GM12865 (cell line): ENCODE data around the gene NLGN4Y.

Experiments used
- DNase-seq: peaks from one replicate; pipeline ENCODE4 v3.0.0; 2010; ENCODE audit warnings: low read depth
- H3K4me3 ChIP-seq: 2 replicates; pipeline ENCODE4 v1.5.1; 2011; ENCODE audit warnings: mild to moderate bottlenecking, low read depth, low read length, control low read depth
- TF ChIP-seq, protein P1 (sequence below): IDR thresholded peaks from 2 replicates; pipeline ENCODE4 v1.5.1; 2011; ENCODE audit warnings: low read length, control low read depth, low read depth, inconsistent platforms; ENCODE audit not compliant: insufficient read depth; ENCODE audit errors: missing control alignments

The NLGN4Y gene

DNA sequence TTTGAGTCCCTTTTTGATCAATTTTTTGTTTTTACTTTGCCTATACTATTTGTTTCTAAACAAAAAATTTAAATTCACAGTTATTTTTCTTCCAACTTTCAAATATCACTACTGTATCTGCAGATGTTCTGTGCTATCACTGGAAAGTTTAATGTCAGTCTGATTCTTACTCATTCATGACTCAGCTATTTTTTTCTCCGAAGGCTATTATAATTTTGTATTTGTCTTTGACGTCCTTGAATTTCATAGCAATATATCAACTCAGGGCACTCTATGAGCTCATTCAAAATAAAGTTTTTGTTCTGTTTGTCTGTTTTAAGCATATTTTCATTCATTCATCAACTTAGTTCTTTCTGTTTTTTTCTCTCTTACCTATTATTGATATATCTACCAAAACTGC, 273.7 kb downstream of the NLGN4Y start:
- H3K4me3 ChIP-seq = no peak overlapping the region
- TF ChIP-seq, protein P1, sequence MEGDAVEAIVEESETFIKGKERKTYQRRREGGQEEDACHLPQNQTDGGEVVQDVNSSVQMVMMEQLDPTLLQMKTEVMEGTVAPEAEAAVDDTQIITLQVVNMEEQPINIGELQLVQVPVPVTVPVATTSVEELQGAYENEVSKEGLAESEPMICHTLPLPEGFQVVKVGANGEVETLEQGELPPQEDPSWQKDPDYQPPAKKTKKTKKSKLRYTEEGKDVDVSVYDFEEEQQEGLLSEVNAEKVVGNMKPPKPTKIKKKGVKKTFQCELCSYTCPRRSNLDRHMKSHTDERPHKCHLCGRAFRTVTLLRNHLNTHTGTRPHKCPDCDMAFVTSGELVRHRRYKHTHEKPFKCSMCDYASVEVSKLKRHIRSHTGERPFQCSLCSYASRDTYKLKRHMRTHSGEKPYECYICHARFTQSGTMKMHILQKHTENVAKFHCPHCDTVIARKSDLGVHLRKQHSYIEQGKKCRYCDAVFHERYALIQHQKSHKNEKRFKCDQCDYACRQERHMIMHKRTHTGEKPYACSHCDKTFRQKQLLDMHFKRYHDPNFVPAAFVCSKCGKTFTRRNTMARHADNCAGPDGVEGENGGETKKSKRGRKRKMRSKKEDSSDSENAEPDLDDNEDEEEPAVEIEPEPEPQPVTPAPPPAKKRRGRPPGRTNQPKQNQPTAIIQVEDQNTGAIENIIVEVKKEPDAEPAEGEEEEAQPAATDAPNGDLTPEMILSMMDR = no peak
- no peak for DNase-seq

DNA sequence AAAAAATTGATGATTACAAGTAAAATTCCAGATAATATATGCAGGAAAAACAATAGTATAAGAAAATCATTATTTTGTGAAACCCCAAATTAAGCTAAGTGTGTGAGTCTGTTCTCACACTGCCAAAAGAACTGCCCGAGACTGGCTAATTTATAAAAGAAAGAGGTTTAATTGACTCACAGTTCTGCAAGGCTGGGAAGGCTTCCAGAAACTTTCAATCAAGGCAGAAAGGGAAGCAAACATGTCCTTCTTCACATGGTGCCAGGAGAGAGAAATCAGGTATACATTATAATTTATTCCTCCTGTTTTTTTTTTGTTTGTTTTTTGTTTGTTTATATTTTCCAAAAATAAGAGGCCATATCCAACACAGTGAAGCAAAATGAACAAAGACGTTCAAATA, 276.8 kb downstream of the NLGN4Y start:
- TF ChIP-seq, protein P1 = no peak
- DNase-seq = no peak
- H3K4me3 ChIP-seq = no peak overlapping the region

DNA sequence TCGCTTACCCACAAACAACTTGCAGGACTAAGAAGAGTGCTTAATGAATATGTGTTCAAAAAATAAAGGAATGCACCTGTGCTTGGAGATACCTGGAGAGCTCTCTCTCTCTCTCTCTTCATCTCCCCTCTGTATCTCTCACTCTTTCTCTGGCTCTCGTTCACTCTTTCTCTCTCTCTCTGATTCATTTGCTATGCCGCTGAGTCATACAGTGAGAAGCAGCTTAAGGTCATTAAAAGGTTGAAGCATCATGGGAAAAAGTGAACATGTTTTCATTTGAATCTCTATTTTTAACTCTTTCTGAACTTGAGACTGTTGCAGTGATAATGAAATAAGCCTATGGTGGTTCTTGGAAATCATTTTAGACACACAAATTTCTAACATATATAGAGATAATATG, 277.8 kb downstream of the NLGN4Y start:
- H3K4me3 ChIP-seq = no peak overlapping the region
- TF ChIP-seq, protein P1 = no peak
- DNase-seq = no peak

DNA sequence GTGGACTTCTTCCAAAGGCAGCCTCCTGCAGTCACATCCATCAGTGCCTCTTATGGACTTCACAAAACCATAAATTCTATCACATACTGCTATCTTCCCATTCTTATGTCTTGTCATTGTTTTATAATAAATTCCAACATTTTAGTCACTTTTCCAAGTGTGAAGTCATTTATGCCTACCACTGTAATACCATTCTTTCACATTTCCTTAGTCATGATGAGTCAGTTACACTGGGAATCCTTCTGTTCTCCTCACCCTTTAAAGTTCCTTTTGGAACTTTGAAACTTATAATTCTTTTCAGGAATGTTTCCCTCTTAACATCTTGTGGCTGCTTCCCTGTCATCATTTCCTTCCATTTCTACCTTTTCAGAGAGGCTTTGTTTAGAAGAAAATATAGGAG, 279.7 kb downstream of the NLGN4Y start:
- TF ChIP-seq, protein P1 = no peak
- no peak overlapping the region for H3K4me3 ChIP-seq
- DNase-seq = no peak

DNA sequence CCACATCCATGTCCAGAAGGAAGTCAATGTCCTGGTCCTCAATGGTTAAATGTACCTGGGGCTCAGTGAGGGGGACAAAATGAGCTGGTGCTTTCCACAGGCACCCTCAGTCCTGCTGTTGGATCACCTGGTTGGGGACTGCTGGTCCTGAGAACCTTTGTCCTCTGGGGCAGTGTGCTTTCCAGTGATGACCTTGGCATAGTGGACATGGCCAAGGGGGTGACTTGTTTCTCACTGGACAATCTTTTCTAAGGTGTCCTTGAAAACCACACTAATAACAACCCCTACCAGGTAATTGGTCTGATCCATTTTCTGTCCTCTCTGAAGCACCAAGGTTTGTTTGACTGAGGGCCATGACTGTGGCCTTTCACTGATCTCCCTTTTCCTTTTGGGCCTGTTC, 294.1 kb downstream of the NLGN4Y start:
- TF ChIP-seq, protein P1 = no peak
- H3K4me3 ChIP-seq = no peak overlapping the region
- no peak for DNase-seq

DNA sequence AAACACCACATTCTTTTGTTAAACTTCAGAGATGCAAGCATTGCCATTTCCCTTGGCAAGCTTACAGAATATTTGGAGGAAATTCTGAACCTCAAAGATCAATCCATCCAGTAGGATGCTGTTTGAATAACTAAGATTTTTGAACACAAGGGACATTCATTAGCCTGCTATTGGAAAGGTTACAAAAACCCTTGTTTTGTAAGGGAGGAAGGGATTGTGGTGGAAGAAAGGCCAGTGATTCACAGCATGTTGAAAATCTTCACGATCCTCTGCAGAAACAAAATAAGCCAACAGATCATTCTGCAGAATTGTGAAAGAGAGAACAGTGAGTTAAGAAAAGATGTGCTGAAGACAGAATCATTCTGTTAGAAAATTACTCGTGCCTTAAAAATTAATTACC, 297.9 kb downstream of the NLGN4Y start:
- TF ChIP-seq, protein P1 = no peak
- no peak overlapping the region for H3K4me3 ChIP-seq
- DNase-seq = no peak

DNA sequence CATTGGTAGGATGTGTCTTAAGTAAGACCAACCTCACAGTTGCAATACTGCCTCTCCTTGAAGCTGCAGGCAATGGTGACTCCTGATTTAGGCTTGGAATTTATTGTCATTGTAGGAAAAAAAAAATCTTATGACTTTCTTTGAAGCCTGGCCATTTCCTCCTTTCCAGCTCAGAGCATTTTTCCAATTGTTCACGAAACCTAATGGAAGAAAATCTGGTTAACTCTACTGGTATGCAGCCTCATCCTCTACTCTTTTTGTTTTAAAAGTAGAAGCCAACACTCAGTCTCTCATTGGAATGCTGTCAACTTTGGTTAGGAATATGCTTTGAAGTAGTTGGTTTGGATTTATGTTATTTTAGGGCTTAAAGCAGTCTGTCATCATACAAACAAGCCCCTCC, 298.6 kb downstream of the NLGN4Y start:
- TF ChIP-seq, protein P1 = no peak
- no peak for DNase-seq
- H3K4me3 ChIP-seq = no peak overlapping the region
